ENCODE results near the gene SMYD3. TPM values are rescaled to one million over a fixed set of nuclear protein-coding genes. Genes with fewer than 3 reads are reported as not detected.

Gene SMYD3
- total RNA-seq, 1 donor from 2014 or later: 35.4 TPM

DNA sequence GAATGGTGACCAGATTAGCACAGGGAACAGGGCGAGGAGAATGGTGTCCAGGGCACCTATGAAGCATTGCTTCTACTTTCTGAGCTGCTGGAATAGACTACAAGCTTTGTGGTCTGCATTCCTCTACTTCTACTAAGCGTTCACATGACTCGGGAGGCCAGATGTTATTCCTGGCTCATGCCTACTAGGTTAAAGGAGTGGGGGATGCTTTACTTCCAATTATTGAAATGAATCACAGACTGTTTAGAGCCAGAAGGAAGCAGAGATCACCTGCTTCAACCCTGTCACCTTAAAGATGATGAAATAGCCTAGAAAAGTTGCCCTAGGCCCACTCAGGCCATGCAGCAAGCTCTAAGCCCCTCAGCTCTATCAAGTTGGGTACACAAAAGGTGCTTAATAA lies 718.8 kb downstream of the SMYD3 start:
- DNase-seq: no peak
- H3K36me3 Mint-ChIP-seq (ENCODE audit: unreplicated experiment): no peaks in the 10 kb centered on the region
- H3K9me3 Mint-ChIP-seq (ENCODE audit: unreplicated experiment): peaks cover 2% of the 10 kb centered on the region
- peaks cover 5% of the 10 kb centered on the region for H3K27me3 Mint-ChIP-seq (ENCODE audit: unreplicated experiment)
- H3K4me3 Mint-ChIP-seq (ENCODE audit: unreplicated experiment): no peak overlapping the region
- H3K4me1 Mint-ChIP-seq (ENCODE audit: low read depth, unreplicated experiment): peaks cover 13% of the 10 kb centered on the region
- no peak overlapping the region for H3K27ac Mint-ChIP-seq (ENCODE audit: unreplicated experiment)
- TF ChIP-seq, protein P1, sequence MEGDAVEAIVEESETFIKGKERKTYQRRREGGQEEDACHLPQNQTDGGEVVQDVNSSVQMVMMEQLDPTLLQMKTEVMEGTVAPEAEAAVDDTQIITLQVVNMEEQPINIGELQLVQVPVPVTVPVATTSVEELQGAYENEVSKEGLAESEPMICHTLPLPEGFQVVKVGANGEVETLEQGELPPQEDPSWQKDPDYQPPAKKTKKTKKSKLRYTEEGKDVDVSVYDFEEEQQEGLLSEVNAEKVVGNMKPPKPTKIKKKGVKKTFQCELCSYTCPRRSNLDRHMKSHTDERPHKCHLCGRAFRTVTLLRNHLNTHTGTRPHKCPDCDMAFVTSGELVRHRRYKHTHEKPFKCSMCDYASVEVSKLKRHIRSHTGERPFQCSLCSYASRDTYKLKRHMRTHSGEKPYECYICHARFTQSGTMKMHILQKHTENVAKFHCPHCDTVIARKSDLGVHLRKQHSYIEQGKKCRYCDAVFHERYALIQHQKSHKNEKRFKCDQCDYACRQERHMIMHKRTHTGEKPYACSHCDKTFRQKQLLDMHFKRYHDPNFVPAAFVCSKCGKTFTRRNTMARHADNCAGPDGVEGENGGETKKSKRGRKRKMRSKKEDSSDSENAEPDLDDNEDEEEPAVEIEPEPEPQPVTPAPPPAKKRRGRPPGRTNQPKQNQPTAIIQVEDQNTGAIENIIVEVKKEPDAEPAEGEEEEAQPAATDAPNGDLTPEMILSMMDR (IDR thresholded peaks at IDR 0.05; ENCODE audit: partially characterized antibody, unreplicated experiment): no peak

DNA sequence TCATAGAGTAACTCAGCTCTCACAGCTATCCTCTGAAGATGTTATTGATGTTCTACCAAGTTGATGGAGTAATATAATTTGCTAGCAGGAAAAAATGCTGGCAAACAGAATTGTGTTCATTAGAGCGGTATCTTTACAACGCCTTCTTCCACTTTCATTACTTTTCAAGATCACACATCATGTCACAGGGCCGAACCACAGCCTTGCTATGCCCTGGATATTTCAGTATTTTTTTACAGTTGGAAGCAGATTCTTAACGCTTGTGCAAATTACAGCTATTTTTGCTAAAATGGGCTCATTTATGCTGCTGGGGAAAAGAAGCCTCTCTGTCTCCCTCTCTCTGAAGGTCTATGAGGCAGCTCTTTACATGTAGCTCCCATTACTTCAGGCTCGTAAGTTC lies 720.1 kb downstream of the SMYD3 start:
- Mint-ChIP-seq H3K27ac (ENCODE audit: unreplicated experiment) (no peak overlapping the region), H3K4me3 (ENCODE audit: unreplicated experiment) (no peak overlapping the region)

DNA sequence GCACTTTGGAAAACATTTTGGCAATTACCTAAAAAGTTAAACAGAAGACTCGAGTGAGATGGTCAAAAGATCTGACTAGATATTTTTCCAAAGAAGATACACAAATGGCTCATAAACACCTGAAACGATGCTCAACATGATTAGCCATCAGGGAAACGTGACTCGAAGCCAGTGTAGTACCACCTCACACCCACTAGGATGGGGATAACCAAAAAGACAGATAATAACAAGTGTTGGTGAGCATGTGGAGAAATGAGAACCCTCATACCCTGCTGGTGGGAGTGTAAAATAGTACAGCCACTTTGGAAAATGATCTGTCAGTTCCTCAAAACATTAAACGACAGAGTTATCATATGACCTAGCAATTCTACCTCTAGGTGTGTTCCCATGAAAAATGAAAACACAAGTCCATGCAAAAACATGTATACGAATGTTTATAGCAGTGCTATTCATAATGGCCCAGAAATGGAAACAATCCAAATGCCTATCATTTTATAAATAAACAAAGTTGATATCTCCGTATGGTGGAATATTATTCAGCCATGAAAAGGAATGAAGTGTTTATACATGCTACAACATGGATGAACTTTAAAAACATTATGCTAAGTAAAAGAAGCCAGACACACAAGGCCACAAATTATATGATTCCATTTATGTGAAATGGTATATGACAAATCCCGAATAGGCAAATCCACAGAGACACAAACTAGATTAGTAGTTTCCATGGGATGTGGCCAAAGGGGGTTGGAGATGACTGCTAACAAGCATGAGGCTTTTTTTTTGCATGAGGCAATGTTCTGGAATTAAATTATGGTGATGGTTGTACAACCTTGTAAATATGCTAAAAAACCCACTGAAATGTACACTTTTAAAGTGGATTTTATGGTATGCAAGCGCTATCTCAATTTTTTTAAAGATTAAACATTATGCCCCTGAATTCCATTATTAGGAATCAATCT lies 727.0 kb downstream of the SMYD3 start:
- TF ChIP-seq, protein P1 (IDR thresholded peaks at IDR 0.05; ENCODE audit: partially characterized antibody, unreplicated experiment): peak; percentile 38
- no peak for DNase-seq
- H3K27me3 Mint-ChIP-seq (ENCODE audit: unreplicated experiment): no peaks in the 10 kb centered on the region
- no peaks in the 10 kb centered on the region for H3K36me3 Mint-ChIP-seq (ENCODE audit: unreplicated experiment)
- H3K9me3 Mint-ChIP-seq (ENCODE audit: unreplicated experiment): peaks cover 5% of the 10 kb centered on the region
- H3K4me1 Mint-ChIP-seq (ENCODE audit: low read depth, unreplicated experiment): peaks cover 22% of the 10 kb centered on the region
- H3K4me3 Mint-ChIP-seq (ENCODE audit: unreplicated experiment): no peak overlapping the region
- H3K27ac Mint-ChIP-seq (ENCODE audit: unreplicated experiment): no peak overlapping the region

More for the DNA sequence above, 720.1 kb downstream of the SMYD3 start:
- Mint-ChIP-seq H3K27me3 (ENCODE audit: unreplicated experiment) (peaks cover 5% of the 10 kb centered on the region), H3K9me3 (ENCODE audit: unreplicated experiment) (peaks cover 2% of the 10 kb centered on the region), H3K4me1 (ENCODE audit: low read depth, unreplicated experiment) (peaks cover 18% of the 10 kb centered on the region), H3K36me3 (ENCODE audit: unreplicated experiment) (no peaks in the 10 kb centered on the region)
- DNase-seq: no peak
- TF ChIP-seq, protein P1 (IDR thresholded peaks at IDR 0.05; ENCODE audit: partially characterized antibody, unreplicated experiment): no peak

DNA sequence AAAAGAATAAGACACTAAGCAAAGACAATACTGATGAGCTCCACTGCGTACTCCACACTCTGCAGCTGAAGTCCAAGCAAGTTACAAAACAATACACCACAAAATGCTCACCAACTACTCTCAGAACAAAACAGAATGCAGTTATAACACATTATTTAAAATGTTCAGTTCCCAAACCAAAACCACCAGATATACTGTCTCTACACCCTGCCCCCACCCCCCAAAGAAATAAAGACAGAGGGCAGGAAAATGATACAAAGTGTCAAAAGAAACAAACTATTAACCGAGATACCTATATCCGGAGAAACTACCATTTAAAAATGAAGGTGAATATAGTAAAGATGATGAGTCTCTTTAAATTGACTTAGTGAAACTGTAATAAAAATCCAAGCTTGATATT lies 729.3 kb downstream of the SMYD3 start:
- Mint-ChIP-seq H3K27ac (ENCODE audit: unreplicated experiment) (no peak overlapping the region), H3K4me3 (ENCODE audit: unreplicated experiment) (no peak overlapping the region), H3K4me1 (ENCODE audit: low read depth, unreplicated experiment) (peaks cover 18% of the 10 kb centered on the region), H3K27me3 (ENCODE audit: unreplicated experiment) (peaks cover 3% of the 10 kb centered on the region), H3K9me3 (ENCODE audit: unreplicated experiment) (peaks cover 5% of the 10 kb centered on the region), H3K36me3 (ENCODE audit: unreplicated experiment) (no peaks in the 10 kb centered on the region)
- TF ChIP-seq, protein P1 (IDR thresholded peaks at IDR 0.05; ENCODE audit: partially characterized antibody, unreplicated experiment): no peak
- DNase-seq: no peak
